Activated T-cell treated with anti-CD3 and anti-CD28 coated beads, Interleukin-2, amount 50 U/mL, for 24 hours (primary cell): ENCODE measurements around the gene GPX4.
A peak's percentile ranks its signal among the peaks of the same experiment; 100 is the strongest.
"Not testable (repeated sequence)": the region's sequence is repeated elsewhere in the genome, so short reads cannot be mapped to it uniquely, and the experiment has no call there.

Source experiments
- DNase-seq: peaks from one replicate; pipeline ENCODE4 v3.0.0-alpha.2; 2020
- H3K27ac Mint-ChIP-seq: 2 replicates; pipeline ENCODE4 v1.8.0; 2020; ENCODE audit warnings: mild to moderate bottlenecking, mixed read lengths
- H3K27me3 Mint-ChIP-seq: 2 replicates; pipeline ENCODE4 v1.8.0; 2020; ENCODE audit warnings: mixed read lengths
- H3K36me3 Mint-ChIP-seq: 2 replicates; pipeline ENCODE4 v1.8.0; 2020; ENCODE audit warnings: low read depth, mixed read lengths
- H3K4me1 Mint-ChIP-seq: 2 replicates; pipeline ENCODE4 v1.8.0; 2020; ENCODE audit warnings: low read depth, mixed read lengths
- H3K4me3 Mint-ChIP-seq: 2 replicates; pipeline ENCODE4 v1.8.0; 2020; ENCODE audit warnings: mild to moderate bottlenecking, moderate library complexity, mixed read lengths
- H3K9me3 Mint-ChIP-seq: 2 replicates; pipeline ENCODE4 v1.8.0; 2020; ENCODE audit warnings: mixed read lengths

The GPX4 gene

GRCh38 chr19:1119475-1120217 lies 15.9 kb downstream of the GPX4 start:
- peaks cover 2% of the 10 kb centered on the region for H3K4me1 Mint-ChIP-seq
- H3K27me3 Mint-ChIP-seq, result no peaks in the 10 kb centered on the region

DNA sequence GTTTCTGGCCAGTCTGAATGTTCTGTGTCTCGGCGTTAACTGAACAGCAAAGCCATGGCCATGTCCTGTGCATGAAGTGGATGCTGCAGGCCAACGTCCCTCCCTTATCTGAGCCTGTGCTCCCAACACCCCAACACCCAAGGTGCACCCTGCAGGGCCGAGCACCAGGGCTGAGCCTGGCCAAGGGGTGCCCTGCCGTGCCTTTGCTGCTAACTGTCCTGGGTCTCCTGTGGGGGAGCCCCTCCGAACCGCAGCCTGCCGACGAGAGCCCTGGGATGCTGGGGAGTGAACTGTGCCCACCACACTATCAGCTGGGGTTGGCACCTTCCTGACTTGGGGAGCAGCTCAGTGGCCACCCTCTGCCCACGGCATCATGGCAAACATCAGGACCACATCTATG lies 17.6 kb downstream of the GPX4 start:
- Mint-ChIP-seq H3K27me3 (no peaks in the 10 kb centered on the region), H3K27ac (no peak overlapping the region), H3K36me3 (peaks cover 89% of the 10 kb centered on the region), H3K4me3 (no peak overlapping the region), H3K4me1 (peaks cover 5% of the 10 kb centered on the region), H3K9me3 (no peaks in the 10 kb centered on the region)
- no peak for DNase-seq

More at GRCh38 chr19:1119475-1120217, 15.9 kb downstream of the GPX4 start:
- no peak overlapping the region for H3K27ac Mint-ChIP-seq
- no peak for DNase-seq
- H3K36me3 Mint-ChIP-seq, result peaks cover 87% of the 10 kb centered on the region
- no peaks in the 10 kb centered on the region for H3K9me3 Mint-ChIP-seq
- H3K4me3 Mint-ChIP-seq, result no peak overlapping the region

DNA sequence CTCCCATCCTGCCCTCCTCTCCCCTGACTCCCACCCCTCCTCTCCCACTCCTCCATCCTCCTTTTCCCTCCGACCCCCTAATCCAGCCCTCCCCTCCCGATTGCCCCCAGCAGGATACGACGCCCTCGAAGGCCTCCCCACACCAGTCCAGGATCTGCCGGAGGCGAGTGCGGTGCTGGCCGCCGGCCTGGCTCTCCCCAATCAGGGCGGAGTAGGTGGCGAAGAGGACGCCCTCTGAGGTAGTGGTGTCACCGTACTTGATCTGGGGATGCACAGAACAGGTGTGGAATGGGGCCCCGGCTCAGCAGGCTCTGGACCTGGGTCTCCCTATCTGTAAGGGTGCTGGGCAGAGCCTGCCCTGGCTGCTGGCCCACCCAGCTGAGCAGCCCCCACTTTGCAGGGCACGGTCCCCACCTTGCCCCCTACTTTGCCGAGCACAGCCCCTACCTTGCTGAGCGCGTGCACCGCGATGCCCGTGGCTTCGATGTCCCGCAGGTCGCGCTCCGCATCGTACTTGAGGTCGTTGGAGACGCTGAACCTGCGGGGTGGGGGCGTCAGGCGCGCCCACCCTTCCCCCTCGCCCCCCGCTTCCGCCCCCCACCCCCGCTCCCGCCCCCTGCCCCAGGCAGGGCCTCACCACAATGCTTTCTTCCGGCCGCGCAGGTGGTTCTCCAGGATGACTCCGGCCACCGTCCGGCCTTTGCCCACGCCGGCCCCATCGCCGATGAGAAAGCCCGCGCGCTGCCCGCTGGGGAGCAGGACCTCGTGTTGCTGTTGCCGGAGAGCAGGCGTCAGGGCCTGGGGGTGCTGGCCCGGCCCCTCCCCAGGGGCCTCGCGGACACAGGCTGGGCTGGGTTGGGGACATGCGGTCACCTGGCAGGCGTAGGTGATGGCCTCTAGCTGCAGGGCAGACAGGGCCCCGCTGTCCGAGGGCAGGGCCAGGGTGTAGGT lies 18.5 kb downstream of the GPX4 start:
- Mint-ChIP-seq H3K27me3 (no peaks in the 10 kb centered on the region), H3K27ac (peak overlapping the region; percentile 78), H3K36me3 (peaks cover 90% of the 10 kb centered on the region), H3K4me3 (no peak overlapping the region), H3K4me1 (peaks cover 13% of the 10 kb centered on the region), H3K9me3 (no peaks in the 10 kb centered on the region)
- no peak for DNase-seq

GRCh38 chr19:1122972-1123363 lies 19.2 kb downstream of the GPX4 start:
- Mint-ChIP-seq H3K27ac (peak overlapping the region; percentile 78), H3K27me3 (no peaks in the 10 kb centered on the region), H3K4me1 (peaks cover 17% of the 10 kb centered on the region), H3K36me3 (peaks cover 91% of the 10 kb centered on the region), H3K9me3 (no peaks in the 10 kb centered on the region), H3K4me3 (no peak overlapping the region)
- peak; percentile 70 for DNase-seq

DNA sequence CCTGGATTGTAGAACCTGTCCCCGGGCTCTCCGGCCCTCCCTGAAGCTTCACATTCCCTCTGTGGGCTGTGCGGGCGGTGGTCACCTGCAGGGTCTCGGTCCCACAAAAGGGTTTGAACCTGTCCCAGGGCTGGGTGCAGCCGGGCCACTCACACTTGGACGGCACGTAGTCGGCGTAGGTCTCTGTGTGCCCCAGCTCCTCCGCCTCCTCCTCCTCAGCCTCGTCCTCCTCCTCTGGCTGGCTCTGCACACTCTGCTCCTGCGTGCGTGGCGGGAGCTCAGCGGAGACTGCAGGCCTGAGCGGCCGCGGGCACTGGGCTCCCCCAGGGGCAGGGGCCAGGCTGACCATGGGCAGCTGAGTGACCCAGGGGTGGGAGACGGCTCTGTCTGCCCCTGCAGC lies 19.6 kb downstream of the GPX4 start:
- Mint-ChIP-seq H3K27me3 (no peaks in the 10 kb centered on the region), H3K9me3 (no peaks in the 10 kb centered on the region), H3K27ac (no peak overlapping the region), H3K4me3 (no peak overlapping the region), H3K36me3 (peaks cover 90% of the 10 kb centered on the region), H3K4me1 (peaks cover 17% of the 10 kb centered on the region)
- no peak for DNase-seq

- Mint-ChIP-seq H3K4me3 (no peak overlapping the region), H3K36me3 (peaks cover 86% of the 10 kb centered on the region), H3K27ac (peak overlapping the region; percentile 11), H3K27me3 (no peaks in the 10 kb centered on the region), H3K4me1 (peaks cover 19% of the 10 kb centered on the region), H3K9me3 (no peaks in the 10 kb centered on the region)
- no peak for DNase-seq
These were observed 20.3 kb downstream of the GPX4 start for GRCh38 chr19:1123885-1124677.

GRCh38 chr19:1125601-1126467 lies 22.0 kb downstream of the GPX4 start:
- Mint-ChIP-seq H3K27ac (peak overlapping the region; percentile 73), H3K4me3 (no peak overlapping the region), H3K27me3 (no peaks in the 10 kb centered on the region), H3K9me3 (no peaks in the 10 kb centered on the region), H3K4me1 (peaks cover 34% of the 10 kb centered on the region), H3K36me3 (peaks cover 89% of the 10 kb centered on the region)
- DNase-seq, result no peak

DNA sequence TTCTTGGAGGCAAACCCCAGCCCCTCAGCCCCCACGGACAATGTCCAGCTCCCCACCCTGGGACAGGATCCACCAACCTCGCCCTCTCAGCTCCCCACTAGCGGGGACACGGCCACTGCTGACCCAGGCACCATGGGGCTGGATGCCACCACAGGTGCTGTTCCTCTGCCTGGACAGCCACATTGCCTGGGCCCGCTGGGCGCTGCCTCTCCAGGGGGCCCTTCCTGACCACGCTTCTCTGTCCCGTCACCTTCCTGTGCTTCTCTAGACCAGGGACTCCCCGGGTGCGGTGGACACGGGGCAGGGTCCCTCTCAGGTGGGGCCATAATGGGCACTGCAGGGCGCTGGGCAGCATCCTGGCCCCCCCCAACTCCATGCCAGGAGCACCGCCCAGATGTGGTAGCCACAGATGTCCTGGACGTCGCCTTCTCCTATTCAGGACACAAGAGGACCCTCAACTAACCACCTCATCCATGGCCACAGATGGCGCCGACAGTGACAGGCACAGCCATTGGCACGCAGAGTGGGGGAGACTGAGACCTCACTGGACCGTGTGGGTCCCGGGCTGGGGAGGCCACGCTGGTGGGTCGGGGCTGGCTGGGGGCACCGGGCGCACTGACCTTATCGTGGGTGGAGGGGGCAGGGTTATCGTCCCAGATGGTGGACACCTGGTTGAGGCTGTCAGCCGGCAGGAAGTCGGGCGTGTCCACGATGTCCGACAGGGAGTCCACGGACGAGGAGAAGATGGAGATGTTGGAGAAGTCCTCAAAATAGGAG lies 23.4 kb downstream of the GPX4 start:
- H3K27ac Mint-ChIP-seq, result peak overlapping the region; percentile 79
- H3K27me3 Mint-ChIP-seq, result no peaks in the 10 kb centered on the region
- H3K9me3 Mint-ChIP-seq, result no peaks in the 10 kb centered on the region
- no peak for DNase-seq
- peak overlapping the region; percentile 10 for H3K4me3 Mint-ChIP-seq
- peaks cover 81% of the 10 kb centered on the region for H3K36me3 Mint-ChIP-seq
- H3K4me1 Mint-ChIP-seq, result peaks cover 34% of the 10 kb centered on the region

DNA sequence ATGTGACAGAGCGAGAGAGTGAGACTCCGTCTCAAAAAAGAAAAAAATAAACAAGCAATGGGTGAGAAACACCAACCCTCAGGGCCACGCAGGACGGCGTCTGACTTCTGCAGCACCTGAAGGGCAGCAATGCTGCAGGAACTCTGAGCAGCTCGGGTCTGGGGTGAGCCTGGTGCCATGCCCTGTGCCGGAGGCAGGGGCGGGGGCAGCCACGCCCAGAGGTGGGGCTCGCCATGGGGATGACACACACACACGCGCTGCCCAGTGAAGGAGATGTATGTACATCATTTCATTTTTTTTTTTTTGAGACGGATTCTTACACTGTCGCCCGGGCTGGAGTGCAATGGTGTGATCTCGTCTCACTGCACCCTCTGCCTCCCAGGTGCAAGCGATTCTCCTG lies 24.3 kb downstream of the GPX4 start:
- no peaks in the 10 kb centered on the region for H3K27me3 Mint-ChIP-seq
- DNase-seq, result no peak
- no peaks in the 10 kb centered on the region for H3K9me3 Mint-ChIP-seq
- H3K36me3 Mint-ChIP-seq, result peaks cover 75% of the 10 kb centered on the region
- peak overlapping the region; percentile 79 for H3K27ac Mint-ChIP-seq
- H3K4me3 Mint-ChIP-seq, result no peak overlapping the region
- peaks cover 39% of the 10 kb centered on the region for H3K4me1 Mint-ChIP-seq

DNA sequence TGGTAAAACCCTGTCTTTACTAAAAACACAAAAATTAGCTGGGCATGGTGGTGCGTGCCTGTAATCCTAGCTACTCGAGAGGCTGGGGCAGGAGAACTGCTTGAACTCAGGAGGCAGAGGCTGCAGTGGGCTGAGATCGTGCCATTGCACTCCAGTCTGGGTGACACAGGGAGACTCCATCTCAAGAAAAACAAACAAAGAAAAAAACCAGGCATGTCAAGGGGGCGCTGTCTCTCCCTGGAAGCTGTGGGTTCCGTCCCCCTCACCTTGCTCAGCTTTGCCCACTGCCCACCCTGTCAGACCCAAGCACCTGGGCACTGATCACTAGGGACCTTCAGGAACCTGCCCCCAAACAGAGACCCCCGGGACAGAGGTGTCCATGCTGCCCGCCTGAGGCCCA lies 25.3 kb downstream of the GPX4 start:
- Mint-ChIP-seq H3K27ac (peak overlapping the region; percentile 98), H3K4me3 (peak overlapping the region; percentile 12), H3K4me1 (peaks cover 46% of the 10 kb centered on the region), H3K36me3 (peaks cover 71% of the 10 kb centered on the region)
- not testable (repeated sequence) for DNase-seq, H3K27me3 Mint-ChIP-seq, H3K9me3 Mint-ChIP-seq

- Mint-ChIP-seq H3K36me3 (peaks cover 67% of the 10 kb centered on the region), H3K27me3 (no peaks in the 10 kb centered on the region), H3K27ac (peak overlapping the region; percentile 98), H3K4me1 (peaks cover 50% of the 10 kb centered on the region), H3K9me3 (no peaks in the 10 kb centered on the region), H3K4me3 (peak overlapping the region; percentile 94)
- DNase-seq, result no peak
These were observed 25.7 kb downstream of the GPX4 start for GRCh38 chr19:1129535-1129934.

- Mint-ChIP-seq H3K36me3 (peaks cover 52% of the 10 kb centered on the region), H3K4me3 (peak overlapping the region; percentile 94), H3K4me1 (peaks cover 55% of the 10 kb centered on the region), H3K27ac (peak overlapping the region; percentile 98), H3K9me3 (no peaks in the 10 kb centered on the region), H3K27me3 (no peaks in the 10 kb centered on the region)
- peak; percentile 73 for DNase-seq
These were observed 27.2 kb downstream of the GPX4 start for GRCh38 chr19:1130771-1131717.
